Measurements from ENCODE around the gene IGFL2. TPM values are rescaled to one million over a fixed set of nuclear protein-coding genes. Genes with fewer than 3 reads are reported as not detected.
A peak's percentile ranks its signal among the peaks of the same experiment; 100 is the strongest.
"Not testable (repeated sequence)": the region's sequence is repeated elsewhere in the genome, so short reads cannot be mapped to it uniquely, and the experiment has no call there.

IGFL2 gene
- total RNA-seq, 2 donors from 2014 or later = not detected

DNA sequence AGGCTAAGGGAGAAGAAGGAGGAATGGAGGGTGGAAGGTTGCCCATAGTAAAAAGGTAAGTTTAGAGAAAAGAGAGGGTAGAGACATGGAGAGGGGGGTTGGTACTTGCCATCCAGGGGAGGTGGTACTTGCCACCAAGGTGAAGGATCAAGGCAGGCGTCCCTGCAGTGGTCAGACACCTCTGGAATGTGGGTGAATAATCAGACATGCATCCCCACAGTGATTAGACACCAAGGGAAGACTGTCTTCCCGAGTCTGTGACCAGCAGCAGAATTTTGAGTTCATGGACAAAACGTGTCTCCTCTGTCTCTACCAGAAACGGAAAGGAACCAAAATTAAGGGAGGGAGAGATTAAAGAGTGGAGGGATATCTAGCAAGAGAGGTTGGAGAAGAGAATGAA is 54.4 kb downstream of the IGFL2 start:
- no peak for DNase-seq
- intact Hi-C loops (cut with DNase I, micrococcal nuclease) = no loop called here
- no peak for ATAC-seq

GRCh38 chr19:46202872-46203860 is 55.1 kb downstream of the IGFL2 start:
- DNase-seq = no peak
- intact Hi-C loops (cut with DNase I, micrococcal nuclease) = no loop called here
- ATAC-seq = no peak

DNA sequence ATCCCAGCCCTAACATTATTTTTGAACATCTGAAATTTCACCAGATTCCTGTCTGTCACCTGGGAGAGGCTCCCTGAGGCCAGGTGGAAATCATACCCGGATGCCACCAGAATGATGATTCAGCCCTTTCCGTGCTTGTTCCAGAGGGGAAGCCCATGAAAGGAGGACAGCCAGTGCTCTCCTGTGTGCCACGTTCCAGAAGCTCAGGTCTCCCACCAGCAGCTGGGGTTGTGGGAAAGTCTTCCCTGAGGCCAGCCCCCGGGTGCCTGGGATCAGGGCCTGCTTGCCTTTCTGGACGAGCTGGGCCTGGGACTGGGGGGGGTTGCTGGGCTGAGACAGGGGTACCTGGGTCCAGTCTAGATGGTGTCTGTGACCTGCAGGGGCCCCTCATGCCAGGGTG is 56.0 kb downstream of the IGFL2 start:
- intact Hi-C loops (cut with DNase I, micrococcal nuclease) = no loop called here

DNA sequence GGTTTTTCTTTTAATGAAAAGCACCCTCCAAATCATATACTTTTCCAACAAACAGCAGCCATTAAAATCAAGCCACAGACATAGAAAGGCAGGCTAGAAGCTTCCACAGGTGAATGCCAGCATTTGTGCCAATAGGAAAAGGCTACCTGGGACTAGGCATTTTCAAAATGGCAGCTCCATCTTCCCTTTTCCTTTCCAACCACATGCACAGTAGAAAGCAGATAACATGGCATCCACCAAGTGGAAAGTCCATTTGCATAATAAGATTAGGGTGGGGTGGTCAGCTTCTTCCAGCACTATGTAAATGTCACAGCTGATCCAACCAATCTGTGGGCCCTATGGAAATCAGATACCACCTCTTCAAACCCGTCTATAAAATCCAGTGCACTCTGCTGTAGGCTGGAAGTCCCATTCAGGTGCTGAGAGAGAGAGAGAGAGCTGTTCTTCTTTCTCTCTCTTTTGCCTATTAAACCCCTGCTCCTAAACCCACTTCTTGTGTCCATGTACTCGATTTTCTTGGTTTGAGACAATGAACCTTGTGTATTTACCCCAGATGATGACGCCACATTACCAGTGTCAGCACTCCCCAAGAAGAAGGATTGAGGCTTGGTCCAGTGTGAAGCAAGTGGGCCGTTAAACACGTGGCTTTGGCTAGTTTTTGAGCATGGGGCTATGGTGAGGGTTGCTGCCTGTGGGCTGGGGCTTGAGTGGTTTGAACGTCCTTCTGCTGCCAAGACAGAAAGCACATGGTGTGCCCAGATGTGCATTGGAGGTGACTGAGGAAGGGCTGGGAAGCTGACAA is 57.3 kb downstream of the IGFL2 start:
- ATAC-seq = no peak
- no peak for DNase-seq
- intact Hi-C loops (cut with DNase I, micrococcal nuclease) = no loop called here

More for the DNA sequence above, 56.0 kb downstream of the IGFL2 start:
- DNase-seq = no peak
- ATAC-seq = no peak

- no peak for ATAC-seq
- intact Hi-C loops (cut with DNase I, micrococcal nuclease) = no loop called here
- DNase-seq = no peak
Observed at GRCh38 chr19:46206176-46206575, 58.1 kb downstream of the IGFL2 start.

GRCh38 chr19:46206682-46207081 is 58.6 kb downstream of the IGFL2 start:
- intact Hi-C loops (cut with DNase I, micrococcal nuclease) = no loop called here
- ATAC-seq (no peak), DNase-seq (no peak)

DNA sequence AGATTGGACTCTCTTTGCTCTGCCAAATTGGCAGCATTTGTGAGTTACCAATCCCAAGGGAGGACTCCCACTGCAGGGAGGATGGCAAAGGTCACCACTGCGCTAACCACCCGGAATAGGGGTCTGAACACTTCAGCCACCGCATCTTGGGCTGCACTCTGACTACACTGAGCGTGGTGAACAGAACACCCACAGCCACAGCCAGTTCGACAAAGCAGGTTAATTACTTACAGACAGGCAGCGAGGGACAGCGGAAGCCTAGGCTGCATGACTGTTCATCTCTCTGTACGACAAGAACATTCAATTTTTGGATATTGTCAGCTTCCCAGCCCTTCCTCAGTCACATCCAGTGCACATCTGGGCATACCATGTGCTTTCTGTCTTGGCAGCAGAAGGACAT is 59.8 kb downstream of the IGFL2 start:
- intact Hi-C loops (cut with DNase I, micrococcal nuclease); DNase-seq; ATAC-seq: not testable (repeated sequence)

DNA sequence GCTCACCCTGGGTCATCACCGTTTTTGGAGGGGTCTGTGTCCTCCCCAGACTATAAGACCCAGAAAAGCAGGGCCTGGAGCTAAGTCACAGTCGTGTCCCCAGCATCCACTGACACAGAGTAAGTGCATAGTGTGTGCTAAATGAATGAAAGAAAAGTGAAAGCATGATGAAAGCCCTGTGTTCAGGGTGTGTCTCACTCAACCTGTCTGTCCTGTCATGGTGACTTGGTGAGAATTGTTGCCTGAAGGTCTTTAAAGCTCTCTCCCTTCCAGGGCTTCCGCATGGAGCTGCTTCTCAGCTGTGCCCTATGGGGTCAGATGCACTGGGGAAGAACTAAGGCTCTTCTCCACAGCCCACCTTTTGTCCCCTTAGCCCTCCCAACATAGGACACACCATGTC is 61.0 kb downstream of the IGFL2 start:
- DNase-seq (no peak), ATAC-seq (peak; percentile 84)

GRCh38 chr19:46209472-46209871 is 61.4 kb downstream of the IGFL2 start:
- ATAC-seq (peak; percentile 42), DNase-seq (no peak)
- intact Hi-C loops (cut with DNase I, micrococcal nuclease) = no loop called here

More for the DNA sequence above, 61.0 kb downstream of the IGFL2 start:
- intact Hi-C loops (cut with DNase I, micrococcal nuclease) = no loop called here

DNA sequence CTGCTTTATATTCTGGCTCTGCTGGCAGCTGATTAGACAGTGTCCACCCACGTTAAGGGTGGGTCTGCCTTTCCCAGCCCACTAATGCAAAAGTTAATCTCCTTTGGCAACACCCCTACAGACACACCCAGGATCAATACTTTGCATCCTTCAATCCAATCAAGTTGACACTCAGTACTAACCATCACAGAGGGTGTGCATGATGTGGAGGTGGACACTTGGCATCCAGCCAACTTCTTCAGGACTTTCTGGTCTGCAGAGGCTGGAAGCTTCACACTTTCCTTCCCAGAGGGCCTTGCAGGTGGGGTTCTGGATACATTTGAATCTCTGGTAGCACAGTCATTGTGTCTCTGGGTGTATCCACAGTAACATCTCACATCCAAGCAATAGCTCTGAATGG is 62.6 kb downstream of the IGFL2 start:
- intact Hi-C loops (cut with DNase I, micrococcal nuclease) = no loop called here
- ATAC-seq = no peak
- DNase-seq = no peak

Other genes starting within 250 kb of the IGFL2 start
- gene MYPOP, start 245.6 kb upstream of the IGFL2 start, total RNA-seq = 10 to 100 TPM; 10.4 to 11.9 TPM
- gene NANOS2, start 233.5 kb upstream of the IGFL2 start, total RNA-seq = not detected
- 1 to 10 TPM in 1 of 2 donors, under 1 TPM in 1; 0.79 to 1.2 TPM for gene NOVA2, start 174.4 kb upstream of the IGFL2 start, total RNA-seq
- gene CCDC61, start 152.8 kb upstream of the IGFL2 start, total RNA-seq = 10 to 100 TPM; 16.4 to 20.6 TPM
- gene PGLYRP1, start 125.2 kb upstream of the IGFL2 start, total RNA-seq = not detected
- gene IGFL4, start 107.2 kb upstream of the IGFL2 start, total RNA-seq = not detected
- gene IGFL3, start 23.6 kb upstream of the IGFL2 start, total RNA-seq = not detected
- gene IGFL1, start 81.5 kb downstream of the IGFL2 start, total RNA-seq = not detected
- 10 to 100 TPM; 12.0 to 14.6 TPM for gene HIF3A, start 148.8 kb downstream of the IGFL2 start, total RNA-seq
- 10 to 100 TPM; 51.8 to 80.7 TPM for gene PPP5C, start 198.8 kb downstream of the IGFL2 start, total RNA-seq